ENCODE results near the gene TNK2.
A peak's percentile ranks its signal among the peaks of the same experiment; 100 is the strongest.
"Not testable (repeated sequence)": the region's sequence is repeated elsewhere in the genome, so short reads cannot be mapped to it uniquely, and the experiment has no call there.

TNK2 gene

GRCh38 chr3:195907934-195908693, at the start of gene TNK2:
Gene TNK2 (minus strand): TSS chr3:195908551. CDS start chr3:195888588, 19,963 bp downstream.
- no peak for TF ChIP-seq CTCF (IDR thresholded peaks at IDR 0.05; ENCODE audit: low read length)
- no peak for TF ChIP-seq EZH2 (IDR thresholded peaks at IDR 0.05; ENCODE audit: borderline replicate concordance, low read length)
- H4K20me1 ChIP-seq (ENCODE audit: insufficient read depth, low read length): no peaks in the 10 kb centered on the region
- no peaks in the 10 kb centered on the region for H3K9me2 ChIP-seq (ENCODE audit: low read depth, low read length)
- peak within 1 kb of the TSS; percentile 78 for H3K4me3 ChIP-seq (ENCODE audit: low read depth, low read length, poor library complexity, severe bottlenecking)
- peaks cover 32% of the 10 kb centered on the region for H3K79me2 ChIP-seq (ENCODE audit: insufficient read depth, low read length)
- H3K27ac ChIP-seq (ENCODE audit: low read depth, low read length, poor library complexity, severe bottlenecking): peak within 1 kb of the TSS; percentile 96
- peak within 1 kb of the TSS; percentile 92 for H3K4me2 ChIP-seq (ENCODE audit: low read length)
- peaks cover 60% of the 10 kb centered on the region for H3K4me1 ChIP-seq (ENCODE audit: insufficient read depth, low read length, severe bottlenecking)
- H3K36me3 ChIP-seq (ENCODE audit: insufficient read depth, low read length): no peaks in the 10 kb centered on the region
- peak within 1 kb of the TSS; percentile 68 for H3K9ac ChIP-seq (ENCODE audit: low read length)
- H3F3A ChIP-seq (ENCODE audit: insufficient read depth, low read length): peaks cover 10% of the 10 kb centered on the region; the same call in 1 of the 2 replicates
- H3K9me3 ChIP-seq (ENCODE audit: low read length): no peaks in the 10 kb centered on the region
- no peaks in the 10 kb centered on the region for H3K27me3 ChIP-seq (ENCODE audit: insufficient read depth, low read length)
- H2AFZ ChIP-seq (ENCODE audit: low read length): no peak within 1 kb of the TSS

- Histone ChIP-seq H3K4me1 (ENCODE audit: insufficient read depth, low read length, severe bottlenecking) (peaks cover 14% of the 10 kb centered on the region), H3K9ac (ENCODE audit: low read length) (no peak overlapping the region), H3K36me3 (ENCODE audit: insufficient read depth, low read length) (peaks cover 8% of the 10 kb centered on the region), H3K4me2 (ENCODE audit: low read length) (no peak overlapping the region), H3K9me3 (ENCODE audit: low read length) (no peaks in the 10 kb centered on the region), H3K27me3 (ENCODE audit: insufficient read depth, low read length) (no peaks in the 10 kb centered on the region), H3K79me2 (ENCODE audit: insufficient read depth, low read length) (no peaks in the 10 kb centered on the region), H3K9me2 (ENCODE audit: low read depth, low read length) (no peaks in the 10 kb centered on the region), H2AFZ (ENCODE audit: low read length) (no peak overlapping the region), H3K27ac (ENCODE audit: low read depth, low read length, poor library complexity, severe bottlenecking) (no peak overlapping the region), H3F3A (ENCODE audit: insufficient read depth, low read length) (no peaks in the 10 kb centered on the region), H3K4me3 (ENCODE audit: low read depth, low read length, poor library complexity, severe bottlenecking) (no peak overlapping the region), H4K20me1 (ENCODE audit: insufficient read depth, low read length) (no peaks in the 10 kb centered on the region)
- TF ChIP-seq CTCF (IDR thresholded peaks at IDR 0.05; ENCODE audit: low read length) (no peak), EZH2 (IDR thresholded peaks at IDR 0.05; ENCODE audit: borderline replicate concordance, low read length) (no peak)
Measured at GRCh38 chr3:195956577-195956976, 48.2 kb upstream of the TNK2 start.

GRCh38 chr3:195955416-195955841, 47.1 kb upstream of the TNK2 start:
- not testable (repeated sequence) for H3K27me3 ChIP-seq (ENCODE audit: insufficient read depth, low read length); H3K79me2 ChIP-seq (ENCODE audit: insufficient read depth, low read length); H3K9me2 ChIP-seq (ENCODE audit: low read depth, low read length); H3F3A ChIP-seq (ENCODE audit: insufficient read depth, low read length); H3K27ac ChIP-seq (ENCODE audit: low read depth, low read length, poor library complexity, severe bottlenecking); H4K20me1 ChIP-seq (ENCODE audit: insufficient read depth, low read length); H2AFZ ChIP-seq (ENCODE audit: low read length); H3K9me3 ChIP-seq (ENCODE audit: low read length)
- Histone ChIP-seq H3K4me1 (ENCODE audit: insufficient read depth, low read length, severe bottlenecking) (peaks cover 14% of the 10 kb centered on the region), H3K9ac (ENCODE audit: low read length) (peak overlapping the region; percentile 39; the same call in 1 of the 2 replicates), H3K36me3 (ENCODE audit: insufficient read depth, low read length) (peaks cover 15% of the 10 kb centered on the region; the same call in 1 of the 2 replicates), H3K4me2 (ENCODE audit: low read length) (peak overlapping the region; percentile 62), H3K4me3 (ENCODE audit: low read depth, low read length, poor library complexity, severe bottlenecking) (peak overlapping the region; percentile 51)

- peaks cover 14% of the 10 kb centered on the region for H3K4me1 ChIP-seq (ENCODE audit: insufficient read depth, low read length, severe bottlenecking)
- not testable (repeated sequence) for H3K9me2 ChIP-seq (ENCODE audit: low read depth, low read length); H3K27me3 ChIP-seq (ENCODE audit: insufficient read depth, low read length); H3F3A ChIP-seq (ENCODE audit: insufficient read depth, low read length); H4K20me1 ChIP-seq (ENCODE audit: insufficient read depth, low read length); H3K27ac ChIP-seq (ENCODE audit: low read depth, low read length, poor library complexity, severe bottlenecking); H2AFZ ChIP-seq (ENCODE audit: low read length); H3K9me3 ChIP-seq (ENCODE audit: low read length); H3K9ac ChIP-seq (ENCODE audit: low read length); H3K79me2 ChIP-seq (ENCODE audit: insufficient read depth, low read length)
- H3K4me3 ChIP-seq (ENCODE audit: low read depth, low read length, poor library complexity, severe bottlenecking): peak overlapping the region; percentile 57
- H3K4me2 ChIP-seq (ENCODE audit: low read length): peak overlapping the region; percentile 19; the same call in 1 of the 2 replicates
- H3K36me3 ChIP-seq (ENCODE audit: insufficient read depth, low read length): peaks cover 19% of the 10 kb centered on the region
Measured at GRCh38 chr3:195954752-195955119, 46.4 kb upstream of the TNK2 start.

- Histone ChIP-seq H3K4me2 (ENCODE audit: low read length) (peak overlapping the region; percentile 19; the same call in 1 of the 2 replicates), H3K36me3 (ENCODE audit: insufficient read depth, low read length) (peaks cover 16% of the 10 kb centered on the region), H3K4me1 (ENCODE audit: insufficient read depth, low read length, severe bottlenecking) (peaks cover 14% of the 10 kb centered on the region), H3K4me3 (ENCODE audit: low read depth, low read length, poor library complexity, severe bottlenecking) (peak overlapping the region; percentile 57)
- H3K79me2 ChIP-seq (ENCODE audit: insufficient read depth, low read length); H3K9me2 ChIP-seq (ENCODE audit: low read depth, low read length); H3K9me3 ChIP-seq (ENCODE audit: low read length); H3F3A ChIP-seq (ENCODE audit: insufficient read depth, low read length); H3K9ac ChIP-seq (ENCODE audit: low read length); H3K27ac ChIP-seq (ENCODE audit: low read depth, low read length, poor library complexity, severe bottlenecking); H4K20me1 ChIP-seq (ENCODE audit: insufficient read depth, low read length); H3K27me3 ChIP-seq (ENCODE audit: insufficient read depth, low read length); H2AFZ ChIP-seq (ENCODE audit: low read length): not testable (repeated sequence)
Measured at GRCh38 chr3:195954052-195954751, 45.9 kb upstream of the TNK2 start.
